GM12878 (cell line): ENCODE data around the gene ZNF19. TPM values are rescaled to one million over a fixed set of nuclear protein-coding genes. Genes with fewer than 3 reads are reported as not detected.

Experiments
- ATAC-seq: fragments of 200-7000 bp; cut with Tn5 transposase; 3 replicates; pipeline ENCODE4 v1.9.1; 2020; ENCODE audit warnings: mild to moderate bottlenecking, moderate library complexity
- BruUV-seq: library from RNA; stranded (reverse); fragments of 400-500 nt; replicated peaks from 2 replicates; lab custom pipeline; 2021; lab: Mats Ljungman, UMichigan
- CTCF ChIA-PET: fragments of 300-600 bp; sonication (Branson Sonifier 250); formaldehyde crosslinking; extraction: SDS; loops from one replicate; lab custom pipeline; 2021; ENCODE audit warnings: inconsistent platforms; lab: Yijun Ruan, JAX
- POLR2A ChIA-PET: fragments of 350-600 bp; formaldehyde crosslinking; extraction: SDS; loops from one replicate; lab custom pipeline; 2021; ENCODE audit warnings: inconsistent platforms; lab: Charles Lee
- RAD21 ChIA-PET: fragments of 300-600 bp; sonication (Branson Sonifier 250); formaldehyde crosslinking; loops from one replicate; lab custom pipeline; 2023; ENCODE audit warnings: antibody characterized with exemption; ENCODE audit not compliant: unreplicated experiment; lab: Charles Lee
- SMC1A ChIA-PET: fragments of 300-600 bp; sonication (Branson Sonifier 250); formaldehyde crosslinking; loops from one replicate; lab custom pipeline; 2023; ENCODE audit not compliant: unreplicated experiment, uncharacterized antibody; lab: Charles Lee
- DNase-seq: peaks from one replicate; pipeline ENCODE4 v3.0.0-alpha.2; 2011; ENCODE audit warnings: low read depth, low spot score
- FAIRE-seq: peaks from 3 replicates; lab custom pipeline; 2011; peaks lifted over from hg19 to GRCh38; lab: Jason Lieb, UNC
- H2AFZ ChIP-seq: 2 replicates; pipeline ENCODE4 v1.6.0; 2011; ENCODE audit warnings: low read depth, low read length, control low read depth; ENCODE audit not compliant: control insufficient read depth
- H3K27ac ChIP-seq: 2 replicates; pipeline ENCODE4 v1.5.1; 2011; ENCODE audit warnings: control low read depth; ENCODE audit not compliant: control insufficient read depth, insufficient read depth
- H3K27me3 ChIP-seq, 2 experiments: replicated peaks in 1 of 2; 2 replicates each; pipeline versions ENCODE4 v1.6.0 to v1.6.1; 2011; ENCODE audit warnings: low read length in 1 of 2; ENCODE audit not compliant: control insufficient read depth in 2 of 2, insufficient read depth in 2 of 2
- H3K36me3 ChIP-seq, 2 experiments: 2 replicates each; pipeline ENCODE4 v1.5.1; 2011; ENCODE audit warnings: low read length in 1 of 2; ENCODE audit not compliant: control insufficient read depth in 2 of 2, insufficient read depth in 2 of 2
- H3K4me1 ChIP-seq: 2 replicates; pipeline ENCODE4 v1.6.1; 2011; ENCODE audit warnings: mild to moderate bottlenecking, low read length, moderate library complexity, mixed read lengths; ENCODE audit not compliant: control insufficient read depth, insufficient read depth
- H3K4me2 ChIP-seq: 2 replicates; pipeline ENCODE4 v1.6.0; 2011; ENCODE audit warnings: control low read depth; ENCODE audit not compliant: control insufficient read depth, insufficient read depth
- H3K4me3 ChIP-seq: fragments of 200-600 bp; sonication (generic); 2 replicates; pipeline ENCODE4 v1.5.1; 2016
- H3K79me2 ChIP-seq: 2 replicates; pipeline ENCODE4 v1.6.0; 2011; ENCODE audit warnings: low read length; ENCODE audit not compliant: control insufficient read depth, insufficient read depth
- H3K9ac ChIP-seq: 2 replicates; pipeline ENCODE4 v1.8.0; 2011; ENCODE audit warnings: low read length, control low read depth, mixed read lengths; ENCODE audit not compliant: control insufficient read depth, insufficient read depth
- H3K9me3 ChIP-seq: replicated peaks from 3 replicates; pipeline ENCODE4 v1.5.1; 2011; ENCODE audit warnings: mild to moderate bottlenecking, low read length; ENCODE audit not compliant: control insufficient read depth, insufficient read depth
- H4K20me1 ChIP-seq: 2 replicates; pipeline ENCODE4 v1.6.0; 2011; ENCODE audit not compliant: control insufficient read depth, insufficient read depth
- ATF2 ChIP-seq: IDR thresholded peaks from 2 replicates; pipeline ENCODE4 v1.6.1; 2012; ENCODE audit warnings: low read length, inconsistent platforms
- ATF3 ChIP-seq: IDR thresholded peaks from 2 replicates; pipeline ENCODE4 v1.6.1; 2011; ENCODE audit warnings: low read depth, mild to moderate bottlenecking, low read length, moderate library complexity, borderline replicate concordance; ENCODE audit errors: extremely low read depth
- BCL11A ChIP-seq: IDR thresholded peaks from 2 replicates; pipeline ENCODE4 v1.6.1; 2011; ENCODE audit warnings: low read depth, low read length
- EGR1 ChIP-seq, 2 experiments: IDR thresholded peaks; 1 replicate in 1 of 2; 2 replicates in 1 of 2; pipeline ENCODE4 v1.6.1; 2011 to 2012; ENCODE audit warnings: low read depth in 2 of 2, low read length in 2 of 2, borderline replicate concordance in 1 of 2, mild to moderate bottlenecking in 1 of 2, moderate library complexity in 1 of 2
- IKZF1 ChIP-seq: fragments of 450-650 bp; conservative IDR thresholded peaks from 2 replicates; pipeline ENCODE4 v1.6.1; 2017; ENCODE audit warnings: antibody characterized with exemption, mild to moderate bottlenecking
- POLR2A ChIP-seq: IDR thresholded peaks from 2 replicates; pipeline ENCODE4 v1.6.1; 2011; ENCODE audit warnings: low read depth, mild to moderate bottlenecking, low read length
- SKIL ChIP-seq: fragments of 450-650 bp; IDR thresholded peaks from 2 replicates; pipeline ENCODE4 v1.6.1; 2017; ENCODE audit warnings: mild to moderate bottlenecking, low read depth, inconsistent platforms; ENCODE audit not compliant: poor library complexity, severe bottlenecking
- SMAD1 ChIP-seq: fragments of 450-650 bp; IDR thresholded peaks from 2 replicates; pipeline ENCODE4 v1.6.1; 2018; ENCODE audit warnings: mild to moderate bottlenecking, low read depth; ENCODE audit not compliant: partially characterized antibody
- SMC3 ChIP-seq: IDR thresholded peaks from 2 replicates; pipeline ENCODE4 v1.6.1; 2011; ENCODE audit warnings: low read length, improper control_type of control experiment, borderline replicate concordance
- STAT1 ChIP-seq: fragments of 450-650 bp; conservative IDR thresholded peaks from 2 replicates; pipeline ENCODE4 v1.6.1; 2014; ENCODE audit warnings: antibody characterized with exemption, mild to moderate bottlenecking
- TAF1 ChIP-seq: IDR thresholded peaks from 2 replicates; pipeline ENCODE4 v1.6.1; 2011; ENCODE audit warnings: mild to moderate bottlenecking, low read depth, low read length, borderline replicate concordance
- TBL1XR1 ChIP-seq: IDR thresholded peaks from 2 replicates; pipeline ENCODE4 v1.6.1; 2012; ENCODE audit warnings: low read depth, low read length, improper control_type of control experiment
- ZBTB33 ChIP-seq: fragments of 450-650 bp; IDR thresholded peaks from 2 replicates; pipeline ENCODE4 v1.6.1; 2017; ENCODE audit warnings: mild to moderate bottlenecking
- WGBS: methylation state at CpG from one replicate; pipeline ENCODE4 v1.1.6; 2016; ENCODE audit warnings: low lambda C conversion rate; ENCODE audit not compliant: insufficient replicate concordance, insufficient coverage; ENCODE audit errors: missing lambda C conversion rate; 5-methylcytosine and 5-hydroxymethylcytosine counted together
- in situ Hi-C: fragments of 300-500 bp; cut with MboI; formaldehyde crosslinking; loops from 9 replicates; pipeline ENCODE4 v1.14.3; 2018; ENCODE audit warnings: mixed read lengths
- intact Hi-C: fragments of 100-400 bp; cut with micrococcal nuclease; formaldehyde crosslinking; loops from one replicate; pipeline ENCODE4 v1.14.2; 2022; ENCODE audit not compliant: unreplicated experiment
- polyA plus RNA-seq, 11 experiments: library from polyadenylated mRNA; depleted of rRNA in 4 of 11; unstranded in 6 of 11; stranded (reverse) in 5 of 11; fragments of >200 nt; fragmentation: Nextera tagmentation in 4 of 11; fragmentation: Illumina TruSeq in 1 of 11; extraction: Ambion mirVana in 4 of 11; extraction: Trizol in 1 of 11; gene quantifications; 1 replicate in 1 of 11; 2 replicates in 10 of 11; pipeline versions ENCODE4 v1.2.1 to v1.2.3, GENCODE V29; 2011 to 2016; ENCODE audit warnings: inconsistent platforms in 2 of 11, missing spikeins in 2 of 11, low read depth in 1 of 11
- total RNA-seq, 4 experiments: library from RNA; depleted of rRNA in 3 of 4; stranded (reverse); fragments of >200 nt in 3 of 4; fragmentation: Illumina TruSeq in 1 of 4; extraction: Trizol in 1 of 4; gene quantifications; 2 replicates each; pipeline versions ENCODE4 v1.2.1 to v1.2.3, GENCODE V29; 2013 to 2021

The ZNF19 gene
- total and polyA plus RNA-seq, 10 of the 15 experiments (the other 5 are each of a cell fraction or from before 2014, with no cell fraction given), result 1.0 to 3.3 (median 2.0) TPM

GRCh38 chr16:71461686-71462648, 27.2 kb downstream of the ZNF19 start, which contains the start of gene ZNF23:
TSS of gene ZNF23 (minus strand) at chr16:71462247. CDS start at chr16:71456796, 5,451 bp downstream.
- no peaks in the 10 kb centered on the region for H3K9me3 ChIP-seq
- peaks cover 19% of the 10 kb centered on the region for H3K79me2 ChIP-seq
- H3K36me3 ChIP-seq, result no peaks in the 10 kb centered on the region
- H3K4me1 ChIP-seq, result no peaks in the 10 kb centered on the region
- ChIA-PET RAD21 (interaction anchor here (0.7 to 1.4 kb wide), 5 partner anchors 22 to 149 kb away, joined by 3 to 8 read pairs (median 4); no protein-coding TSS in a partner anchor), SMC1A (interaction anchor here (0.7 to 3.8 kb wide), 7 partner anchors 19 to 149 kb away, joined by 3 to 21 read pairs (median 3); no protein-coding TSS in a partner anchor), POLR2A (interaction anchor here (0.6 to 1.3 kb wide), 2 partner anchors 22 to 438 kb away, joined by 3 to 10 read pairs; no protein-coding TSS in a partner anchor), CTCF (interaction anchor here (0.6 to 1.9 kb wide), 10 partner anchors 14 to 149 kb away, joined by 3 to 11 read pairs (median 4); no protein-coding TSS in a partner anchor)
- in situ Hi-C loops (no loop called here), intact Hi-C loops (loop anchor here (1.0 to 10.0 kb wide), 2 partner anchors 22 to 633 kb away; partner anchors contain the start of genes DHX38 and TXNL4B)
- no peaks in the 10 kb centered on the region for H3K27me3 ChIP-seq
- no peaks in the 10 kb centered on the region for H4K20me1 ChIP-seq
- peak; percentile 52 for FAIRE-seq
- peak within 1 kb of the TSS; percentile 90 for H3K9ac ChIP-seq
- peak within 1 kb of the TSS; percentile 75 for H2AFZ ChIP-seq
- H3K4me2 ChIP-seq, result peak within 1 kb of the TSS; percentile 88
- under 1% methylated on average over 52 of the region's 52 CpGs for WGBS
- H3K4me3 ChIP-seq, result peak within 1 kb of the TSS; percentile 90
- peak; percentile 39 for DNase-seq
- BruUV-seq, result TSS peak; percentile 84
- peak within 1 kb of the TSS; percentile 74 for H3K27ac ChIP-seq
- ATAC-seq, result peak; percentile 98
- TF ChIP-seq POLR2A, result peak; percentile 99
- TF ChIP-seq IKZF1, result peak; percentile 92
- 0 out of 2 replicates have a peak, but pooled peaks have one; percentile 33 for TF ChIP-seq TBL1XR1
- TF ChIP-seq ZBTB33, result no peak
- TF ChIP-seq EGR1 (IDR thresholded peaks at IDR 0.05; ENCODE audit: borderline replicate concordance in 1 of 2, low read depth in 2 of 2, low read length in 2 of 2), result peak in 1 of 2 experiments; percentile 54; a peak in 1 of 3 replicates
- TF ChIP-seq SKIL, result no peak
- TF ChIP-seq SMAD1, result no peak
- no peak for TF ChIP-seq ATF3
- peak; percentile 88 for TF ChIP-seq STAT1
- TF ChIP-seq SMC3, result peak; percentile 12; the same call in 1 of the 2 replicates
- no peak; the same call in 1 of the 2 replicates for TF ChIP-seq BCL11A
- peak; percentile 92 for TF ChIP-seq TAF1
- TF ChIP-seq ATF2, result no peak
